Measurements from ENCODE around the gene NUF2. TPM values are rescaled to one million over a fixed set of nuclear protein-coding genes. Genes with fewer than 3 reads are reported as not detected.
"Not testable (repeated sequence)": the region's sequence is repeated elsewhere in the genome, so short reads cannot be mapped to it uniquely, and the experiment has no call there.

NUF2 gene
- total and polyA plus RNA-seq, 2 experiments from 2014 or later: 11.8 to 13.5 TPM

DNA sequence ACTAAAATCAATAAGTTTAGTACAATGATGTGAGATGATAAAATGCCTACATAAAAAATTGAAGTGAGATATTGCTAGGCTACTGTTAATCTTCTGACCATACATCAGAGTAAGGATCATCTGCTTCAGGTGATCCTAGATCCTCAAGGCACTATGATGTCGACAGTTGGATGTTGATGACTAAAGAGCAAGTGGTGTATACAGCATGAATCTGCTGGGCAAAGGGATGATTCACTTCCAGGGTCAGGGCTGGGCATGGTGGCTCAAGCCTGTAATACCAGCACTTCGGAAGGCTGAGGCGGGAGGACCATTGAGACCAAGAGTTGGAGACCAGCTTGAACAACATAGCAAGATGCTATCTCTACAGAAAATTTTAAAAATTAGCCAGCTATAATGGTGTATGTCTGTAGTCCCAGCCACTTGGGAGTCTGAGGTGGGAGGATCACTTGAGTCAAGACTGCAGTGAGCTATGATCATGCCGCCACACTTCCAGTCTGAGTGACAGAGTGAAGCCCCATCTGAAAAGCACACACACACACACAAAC lies 24.6 kb downstream of the NUF2 start:
- Histone ChIP-seq H3K9me3 (ENCODE audit: low read depth) (no peaks in the 10 kb centered on the region), H3K4me3 (no peak overlapping the region), H3K4me1 (ENCODE audit: insufficient read depth) (no peaks in the 10 kb centered on the region), H3K9me2 (ENCODE audit: insufficient read depth) (no peaks in the 10 kb centered on the region), H3F3A (ENCODE audit: insufficient read depth) (no peaks in the 10 kb centered on the region), H3K4me2 (ENCODE audit: unreplicated experiment) (no peak overlapping the region), H2AFZ (no peak overlapping the region), H3K9ac (no peak overlapping the region), H3K36me3 (ENCODE audit: low read depth) (no peaks in the 10 kb centered on the region; the same call in 1 of the 2 replicates), H3K27me3 (replicated peaks; ENCODE audit: insufficient read depth) (no peaks in the 10 kb centered on the region), H3K79me2 (ENCODE audit: insufficient read depth) (no peaks in the 10 kb centered on the region), H4K20me1 (ENCODE audit: insufficient read depth) (no peaks in the 10 kb centered on the region), H3K27ac (no peak overlapping the region)
- WGBS, 2 experiments (ENCODE audit: low coverage in 1 of 2, low lambda C conversion rate in 2 of 2, missing lambda C conversion rate in 2 of 2): 80 to 87% methylated on average over 4 of the region's 4 CpGs
- DNase-seq: peak; percentile 30
- no peak for TF ChIP-seq EZH2phosphoT487 (IDR thresholded peaks at IDR 0.05; ENCODE audit: insufficient read depth, low read depth)
- in situ Hi-C loops (cut with MboI): no loop called here

DNA sequence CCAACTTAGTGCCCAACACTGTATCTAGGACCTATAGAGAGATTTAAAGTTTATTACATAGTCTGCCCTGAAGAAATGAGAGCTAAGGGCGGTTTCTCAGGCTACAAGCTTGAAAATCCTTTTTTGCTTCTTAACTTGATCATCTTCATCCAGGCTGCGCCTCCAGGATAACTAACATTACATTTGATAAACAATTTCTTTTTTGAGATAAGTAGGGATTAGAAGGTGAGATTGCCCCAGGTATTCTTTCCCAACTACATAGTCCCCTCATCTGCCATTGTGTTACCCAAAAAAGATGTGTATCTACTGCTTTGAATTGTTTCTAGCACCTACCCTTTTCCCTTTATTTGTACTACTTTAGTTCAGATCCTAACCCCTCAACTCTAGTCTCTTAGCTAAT lies 25.4 kb downstream of the NUF2 start:
- no peak overlapping the region; the same call in 1 of the 2 replicates for H2AFZ ChIP-seq
- no peaks in the 10 kb centered on the region for H3K9me2 ChIP-seq (ENCODE audit: insufficient read depth)
- no peak overlapping the region for H3K27ac ChIP-seq
- TF ChIP-seq EZH2 (IDR thresholded peaks at IDR 0.05; ENCODE audit: insufficient read depth, poor library complexity, severe bottlenecking) (no peak), EZH2phosphoT487 (IDR thresholded peaks at IDR 0.05; ENCODE audit: insufficient read depth, low read depth) (no peak)
- H3K79me2 ChIP-seq (ENCODE audit: insufficient read depth): no peaks in the 10 kb centered on the region
- H3K4me3 ChIP-seq: no peak overlapping the region
- H3F3A ChIP-seq (ENCODE audit: insufficient read depth): no peaks in the 10 kb centered on the region
- H3K9ac ChIP-seq: no peak overlapping the region
- no peak for DNase-seq
- no peaks in the 10 kb centered on the region for H4K20me1 ChIP-seq (ENCODE audit: insufficient read depth)
- in situ Hi-C loops (cut with MboI): no loop called here
- 97 to 100% methylated on average over 2 of the region's 2 CpGs for WGBS, 2 experiments (ENCODE audit: low coverage in 1 of 2, low lambda C conversion rate in 2 of 2, missing lambda C conversion rate in 2 of 2)
- no peak overlapping the region for H3K4me2 ChIP-seq (ENCODE audit: unreplicated experiment)
- H3K9me3 ChIP-seq (ENCODE audit: low read depth): no peaks in the 10 kb centered on the region
- H3K36me3 ChIP-seq (ENCODE audit: low read depth): no peaks in the 10 kb centered on the region; the same call in 1 of the 2 replicates
- no peaks in the 10 kb centered on the region for H3K27me3 ChIP-seq (replicated peaks; ENCODE audit: insufficient read depth)
- no peaks in the 10 kb centered on the region for H3K4me1 ChIP-seq (ENCODE audit: insufficient read depth)

DNA sequence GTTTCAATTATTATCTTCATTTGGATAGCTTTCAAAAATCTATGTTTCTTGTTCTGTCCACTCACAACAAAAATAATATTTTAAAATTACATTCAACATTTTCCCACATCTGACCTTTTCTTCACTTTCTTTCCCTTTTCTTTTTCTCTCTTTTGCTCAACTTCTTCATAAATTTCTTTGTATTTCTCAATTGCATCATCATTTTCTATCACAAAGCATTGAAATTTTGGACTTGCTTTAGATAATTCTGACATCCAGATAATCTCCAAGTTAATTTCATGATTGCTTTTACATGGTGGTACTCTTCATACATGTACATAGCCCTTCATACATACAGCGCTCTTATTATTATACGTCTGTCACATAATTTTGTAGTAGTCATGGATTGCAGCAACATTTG lies 30.2 kb downstream of the NUF2 start:
- Histone ChIP-seq H3K27ac (no peak overlapping the region), H3F3A (ENCODE audit: insufficient read depth) (no peaks in the 10 kb centered on the region), H3K36me3 (ENCODE audit: low read depth) (no peaks in the 10 kb centered on the region), H3K4me3 (no peak overlapping the region), H3K4me1 (ENCODE audit: insufficient read depth) (no peaks in the 10 kb centered on the region), H3K9ac (no peak overlapping the region), H3K9me2 (ENCODE audit: insufficient read depth) (no peaks in the 10 kb centered on the region), H3K4me2 (ENCODE audit: unreplicated experiment) (no peak overlapping the region), H3K27me3 (replicated peaks; ENCODE audit: insufficient read depth) (no peaks in the 10 kb centered on the region), H3K79me2 (ENCODE audit: insufficient read depth) (no peaks in the 10 kb centered on the region), H4K20me1 (ENCODE audit: insufficient read depth) (no peaks in the 10 kb centered on the region), H2AFZ (no peak overlapping the region), H3K9me3 (ENCODE audit: low read depth) (no peaks in the 10 kb centered on the region)
- TF ChIP-seq EZH2phosphoT487 (IDR thresholded peaks at IDR 0.05; ENCODE audit: insufficient read depth, low read depth): no peak
- no peak for TF ChIP-seq EZH2 (IDR thresholded peaks at IDR 0.05; ENCODE audit: insufficient read depth, poor library complexity, severe bottlenecking)
- no peak for DNase-seq
- WGBS, 2 experiments (ENCODE audit: low coverage in 1 of 2, low lambda C conversion rate in 2 of 2, missing lambda C conversion rate in 2 of 2): 97 to 98% methylated on average over 2 of the region's 2 CpGs
- in situ Hi-C loops (cut with MboI): no loop called here

DNA sequence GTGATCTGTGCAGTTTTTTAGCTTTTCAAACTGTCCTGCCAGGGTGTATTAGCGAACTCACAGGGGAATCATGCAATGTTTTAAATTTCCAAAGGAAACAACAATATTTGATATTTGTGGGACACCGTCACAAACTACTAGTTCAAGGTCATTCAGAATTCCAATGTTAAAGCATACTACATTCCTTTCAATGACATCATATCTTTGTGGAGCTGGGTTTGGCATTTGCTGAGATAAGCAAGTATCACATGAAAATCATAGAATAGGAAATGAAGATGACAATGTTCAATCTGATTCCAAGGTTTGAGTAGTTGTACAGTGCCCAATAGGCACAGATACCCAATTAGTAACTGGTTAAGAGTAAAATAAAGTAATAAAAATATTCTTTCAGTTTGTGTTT lies 35.6 kb downstream of the NUF2 start:
- TF ChIP-seq EZH2 (IDR thresholded peaks at IDR 0.05; ENCODE audit: insufficient read depth, poor library complexity, severe bottlenecking): no peak
- TF ChIP-seq EZH2phosphoT487 (IDR thresholded peaks at IDR 0.05; ENCODE audit: insufficient read depth, low read depth): no peak
- Histone ChIP-seq H3K4me1 (ENCODE audit: insufficient read depth) (no peaks in the 10 kb centered on the region), H3K9me2 (ENCODE audit: insufficient read depth) (no peaks in the 10 kb centered on the region), H3K4me2 (ENCODE audit: unreplicated experiment) (no peak overlapping the region), H3K9me3 (ENCODE audit: low read depth) (no peaks in the 10 kb centered on the region), H3F3A (ENCODE audit: insufficient read depth) (no peaks in the 10 kb centered on the region), H3K79me2 (ENCODE audit: insufficient read depth) (no peaks in the 10 kb centered on the region), H4K20me1 (ENCODE audit: insufficient read depth) (no peaks in the 10 kb centered on the region), H3K36me3 (ENCODE audit: low read depth) (no peaks in the 10 kb centered on the region), H3K27me3 (replicated peaks; ENCODE audit: insufficient read depth) (0 out of 2 replicates have a peak, but pooled peaks cover 4% of the 10 kb centered on the region), H3K27ac (no peak overlapping the region), H3K4me3 (no peak overlapping the region), H2AFZ (no peak overlapping the region), H3K9ac (no peak overlapping the region)
- peak; percentile 10 for DNase-seq
- in situ Hi-C loops (cut with MboI): no loop called here
- WGBS, 2 experiments (ENCODE audit: low coverage in 1 of 2, low lambda C conversion rate in 2 of 2, missing lambda C conversion rate in 2 of 2): 91 to 96% methylated on average over 2 of the region's 2 CpGs

DNA sequence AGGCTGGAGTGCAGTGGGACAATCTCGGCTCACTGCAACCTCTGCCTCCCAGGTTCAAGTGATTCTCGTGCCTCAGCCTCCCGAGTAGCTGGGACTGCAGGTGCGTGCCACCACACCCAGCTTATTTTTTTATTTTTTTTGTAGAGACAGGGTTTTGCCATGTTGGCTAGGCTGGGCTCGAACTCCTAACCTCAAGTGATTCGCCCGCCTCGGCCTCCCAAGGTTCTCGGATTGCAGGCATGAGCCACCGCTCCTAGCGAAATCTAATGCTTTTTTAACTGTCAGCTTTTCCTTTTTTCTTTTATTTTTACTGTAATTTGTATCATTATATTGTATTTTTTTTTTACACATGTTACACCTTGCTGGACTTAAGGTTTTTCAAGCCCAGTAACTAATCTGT lies 36.4 kb downstream of the NUF2 start:
- H3K9me2 ChIP-seq (ENCODE audit: insufficient read depth); H3K4me1 ChIP-seq (ENCODE audit: insufficient read depth); H3F3A ChIP-seq (ENCODE audit: insufficient read depth); H3K9ac ChIP-seq; H3K4me2 ChIP-seq (ENCODE audit: unreplicated experiment); H2AFZ ChIP-seq; H3K9me3 ChIP-seq (ENCODE audit: low read depth); H3K79me2 ChIP-seq (ENCODE audit: insufficient read depth); H3K4me3 ChIP-seq; H3K36me3 ChIP-seq (ENCODE audit: low read depth); in situ Hi-C loops (cut with MboI); H4K20me1 ChIP-seq (ENCODE audit: insufficient read depth); H3K27ac ChIP-seq; H3K27me3 ChIP-seq (replicated peaks; ENCODE audit: insufficient read depth); DNase-seq: not testable (repeated sequence)
- 97 to 98% methylated on average over 11 of the region's 11 CpGs for WGBS, 2 experiments (ENCODE audit: low coverage in 1 of 2, low lambda C conversion rate in 2 of 2, missing lambda C conversion rate in 2 of 2)
